Activated T-helper 17 cell treated with anti-CD3 and anti-CD28 coated beads, Interleukin-2, amount 50 U/mL, for 72 hours (primary cell): ENCODE data around the gene ZFHX2. TPM values are rescaled to one million over a fixed set of nuclear protein-coding genes. Genes with fewer than 3 reads are reported as not detected.

Experiments
- ATAC-seq: fragments of 150-1000 bp; cut with Tn5 transposase; replicated peaks from 2 replicates; pipeline ENCODE4 v1.10.0; 2021; ENCODE audit warnings: mild to moderate bottlenecking, moderate library complexity
- H3K27ac Mint-ChIP-seq: one replicate; pipeline ENCODE4 v1.8.0; 2022; ENCODE audit warnings: mixed read lengths
- H3K27me3 Mint-ChIP-seq: one replicate; pipeline ENCODE4 v1.8.0; 2022; ENCODE audit warnings: mixed read lengths
- H3K36me3 Mint-ChIP-seq: one replicate; pipeline ENCODE4 v1.8.0; 2022; ENCODE audit warnings: low read depth, mild to moderate bottlenecking, mixed read lengths
- H3K4me1 Mint-ChIP-seq: one replicate; pipeline ENCODE4 v1.8.0; 2022; ENCODE audit warnings: mixed read lengths
- H3K4me3 Mint-ChIP-seq: one replicate; pipeline ENCODE4 v1.8.0; 2022; ENCODE audit warnings: mild to moderate bottlenecking, mixed read lengths
- H3K9me3 Mint-ChIP-seq: one replicate; pipeline ENCODE4 v1.8.0; 2022; ENCODE audit warnings: mixed read lengths
- total RNA-seq, 2 donors: library from RNA; stranded (reverse); gene quantifications; one replicate each; pipeline ENCODE4 v1.2.3, GENCODE V29; 2022

Gene ZFHX2
- total RNA-seq, 2 donors from 2014 or later, result 2.1 to 2.3 TPM

DNA sequence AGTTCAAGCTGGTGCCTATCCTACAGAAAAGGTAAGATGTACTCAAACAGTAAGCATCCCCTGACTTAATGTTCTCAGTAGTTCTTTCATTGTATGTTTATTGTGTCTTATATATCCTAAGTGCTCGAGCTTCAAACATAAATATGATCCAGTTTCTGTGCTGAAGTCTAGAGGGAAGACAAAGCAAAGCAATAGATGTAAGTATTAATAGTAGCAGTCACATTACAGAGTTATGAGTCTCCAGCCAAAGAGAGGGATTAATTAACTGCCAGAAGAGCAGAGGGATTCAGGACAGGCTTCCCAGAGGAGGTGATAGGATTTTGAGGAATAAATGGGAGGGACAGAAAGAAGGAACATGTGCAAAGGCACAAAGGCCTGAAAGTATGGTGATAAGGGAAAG lies 80.6 kb downstream of the ZFHX2 start:
- no peak for ATAC-seq
- Mint-ChIP-seq H3K36me3 (no peaks in the 10 kb centered on the region), H3K27me3 (no peaks in the 10 kb centered on the region), H3K27ac (peak overlapping the region; percentile 68), H3K4me3 (no peak overlapping the region), H3K4me1 (peaks cover 11% of the 10 kb centered on the region), H3K9me3 (no peaks in the 10 kb centered on the region)

Other genes with a start within 250 kb of the ZFHX2 start
- gene PPP1R3E, start 248.9 kb downstream of the ZFHX2 start, total RNA-seq, result 10 to 100 TPM; 21.1 to 68.8 TPM
- 1 to 10 TPM; 1.2 to 2.9 TPM for gene BCL2L2, start 244.9 kb downstream of the ZFHX2 start, total RNA-seq
- 100 to 1,000 TPM; 163 to 239 TPM for gene PABPN1, start 230.3 kb downstream of the ZFHX2 start, total RNA-seq
- gene SLC22A17, start 198.9 kb downstream of the ZFHX2 start, total RNA-seq, result 1 to 10 TPM; 2.2 to 3.0 TPM
- not detected for gene EFS, start 186.6 kb downstream of the ZFHX2 start, total RNA-seq
- not detected for gene IL25, start 179.0 kb downstream of the ZFHX2 start, total RNA-seq
- gene CMTM5, start 174.7 kb downstream of the ZFHX2 start, total RNA-seq, result not detected
- gene MYH6, start 143.5 kb downstream of the ZFHX2 start, total RNA-seq, result under 1 TPM; 0.71 to 0.82 TPM
- under 1 TPM; 0.13 to 0.19 TPM for gene MYH7, start 116.1 kb downstream of the ZFHX2 start, total RNA-seq
- 10 to 100 TPM; 43.5 to 53.1 TPM for gene NGDN, start 82.1 kb downstream of the ZFHX2 start, total RNA-seq
- gene THTPA, start 4.5 kb upstream of the ZFHX2 start, total RNA-seq, result 1 to 10 TPM; 7.3 to 8.7 TPM
- gene AP1G2, start 16.0 kb upstream of the ZFHX2 start, total RNA-seq, result 100 to 1,000 TPM; 199 to 312 TPM
- gene JPH4, start 27.0 kb upstream of the ZFHX2 start, total RNA-seq, result not detected
- 10 to 100 TPM in 1 of 2 donors, 1 to 10 TPM in 1; 7.9 to 17.7 TPM for gene DHRS2, start 84.6 kb upstream of the ZFHX2 start, total RNA-seq